AG10803 (cell line): Measurements from ENCODE around the gene JHY.

Experiments used
- DNase-seq: peaks from one replicate; pipeline ENCODE4 v3.0.0; 2010; ENCODE audit warnings: low read depth
- H3K4me3 ChIP-seq: 2 replicates; pipeline ENCODE4 v1.5.1; 2011; ENCODE audit warnings: mild to moderate bottlenecking, low read length, control low read depth
- CTCF ChIP-seq: conservative IDR thresholded peaks from 2 replicates; pipeline ENCODE4 v1.5.1; 2011; ENCODE audit warnings: mild to moderate bottlenecking, low read length, control low read depth, inconsistent platforms

JHY gene

GRCh38 chr11:122984186-122985011 lies 101.8 kb downstream of the JHY start:
- H3K4me3 ChIP-seq, result peak overlapping the region; percentile 69
- no peak for TF ChIP-seq CTCF
- peak; percentile 26 for DNase-seq

GRCh38 chr11:122995526-122995925 lies 113.0 kb downstream of the JHY start:
- TF ChIP-seq CTCF, result no peak
- no peak overlapping the region for H3K4me3 ChIP-seq
- no peak for DNase-seq

GRCh38 chr11:122998727-122999366 lies 116.3 kb downstream of the JHY start:
- TF ChIP-seq CTCF, result no peak
- H3K4me3 ChIP-seq, result no peak overlapping the region
- DNase-seq, result no peak

GRCh38 chr11:123000721-123001120 lies 118.2 kb downstream of the JHY start:
- H3K4me3 ChIP-seq, result no peak overlapping the region
- peak; percentile 8; the same call in 1 of the 2 replicates for TF ChIP-seq CTCF
- DNase-seq, result peak; percentile 58

GRCh38 chr11:123006860-123007542 lies 124.4 kb downstream of the JHY start:
- no peak overlapping the region for H3K4me3 ChIP-seq
- no peak for TF ChIP-seq CTCF
- no peak for DNase-seq
